HT-29 (cell line): ENCODE data around the gene HOXC13. TPM values are rescaled to one million over a fixed set of nuclear protein-coding genes. Genes with fewer than 3 reads are reported as not detected.
A peak's percentile ranks its signal among the peaks of the same experiment; 100 is the strongest.

Experiments
- DNase-seq: peaks from one replicate; pipeline ENCODE4 v3.0.0-alpha.2; 2015; ENCODE audit warnings: low spot score
- small RNA-seq: library from RNA; depleted of rRNA; stranded (forward); fragments of <200 nt; gene quantifications from one replicate; pipeline ENCODE3, GENCODE V24; 2014
- total RNA-seq: library from RNA; depleted of rRNA; stranded (reverse); fragments of >200 nt; shearing (Covaris generic); gene quantifications from 2 replicates; pipeline ENCODE4 v1.2.3, GENCODE V29; 2014; rRNA removed

Gene HOXC13
- total RNA-seq, 1 experiment from 2014 or later, result 1.3 TPM

DNA sequence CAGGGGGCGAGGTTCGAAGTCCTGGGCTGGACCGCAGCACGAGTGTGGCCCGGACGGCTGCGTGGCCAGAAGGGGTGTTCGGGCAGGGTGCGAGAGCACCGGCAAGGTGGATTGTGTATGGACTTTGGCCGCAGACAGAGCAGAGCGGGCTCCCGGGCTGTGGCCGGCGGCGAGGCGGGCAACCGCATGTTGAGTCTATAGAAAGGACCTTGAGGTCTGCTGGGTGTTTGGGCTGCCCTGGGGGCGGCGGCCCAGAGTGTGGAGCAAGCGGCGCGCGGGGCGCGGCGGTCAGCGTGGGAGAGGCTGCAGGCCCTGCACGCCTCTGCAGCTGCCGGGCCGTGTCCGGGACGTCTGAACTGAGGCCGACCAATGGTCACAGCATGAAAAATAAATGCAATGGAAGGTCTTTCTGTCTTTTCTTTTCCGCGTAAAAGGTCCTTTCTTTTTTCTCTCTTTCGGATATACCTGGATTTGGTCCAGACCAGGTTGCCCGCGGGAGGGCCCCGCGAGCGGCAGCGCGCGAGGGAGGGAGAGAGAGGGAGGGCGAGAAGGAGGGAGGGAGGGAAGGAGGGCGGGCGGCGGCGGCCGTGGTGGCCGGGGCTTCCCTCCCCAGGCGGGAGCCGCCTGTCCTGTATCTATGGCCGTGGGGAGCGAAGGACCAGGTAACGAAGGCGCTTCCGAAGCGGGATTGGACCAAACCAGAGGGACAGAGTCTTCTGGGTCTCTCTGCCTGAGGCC is 55.8 kb downstream of the HOXC13 start:
- DNase-seq, result no peak

- no peak for DNase-seq
Measured at GRCh38 chr12:53995002-53995377, 56.4 kb downstream of the HOXC13 start.

DNA sequence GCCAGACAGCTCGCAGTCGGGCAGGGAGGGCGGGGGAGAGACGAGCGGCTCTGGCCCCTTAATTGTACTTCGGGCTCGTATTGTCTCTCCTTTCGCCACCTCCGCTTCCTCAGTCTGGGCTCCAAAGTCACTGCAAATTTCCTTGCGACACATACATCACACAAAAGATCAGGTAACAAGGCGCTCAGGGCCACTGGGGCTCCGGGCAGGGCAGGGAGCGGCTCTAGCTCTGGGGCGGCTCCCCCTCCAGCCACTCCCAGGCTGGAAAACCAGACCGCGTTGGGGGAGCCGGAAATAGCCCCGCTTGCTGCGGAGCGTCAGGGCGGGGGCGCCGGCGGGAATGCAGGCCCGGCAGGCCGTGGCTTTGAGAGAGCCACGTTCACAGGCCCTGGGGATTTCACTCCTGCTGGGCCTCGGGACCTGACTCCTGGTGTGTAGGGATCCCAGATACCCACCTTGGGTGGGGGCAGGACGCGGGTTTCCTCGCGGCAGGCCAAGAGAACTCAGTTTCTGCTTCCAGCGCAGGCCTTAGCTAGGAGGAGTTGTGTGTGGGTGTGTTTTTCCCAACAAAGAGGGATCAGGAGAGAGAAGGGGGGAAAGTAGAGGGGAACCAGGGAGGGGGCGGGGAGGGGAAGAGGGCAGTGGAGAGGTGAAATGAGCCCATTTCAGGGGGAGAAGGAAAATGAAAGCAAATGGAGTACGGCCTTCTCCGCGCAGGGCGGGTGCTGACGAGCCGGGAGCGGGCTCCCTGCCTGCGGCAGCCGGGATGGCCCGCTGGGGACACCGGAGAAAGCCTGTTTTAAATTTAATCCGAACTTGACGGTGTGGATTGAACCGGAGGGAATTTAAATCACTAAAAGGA is 57.0 kb downstream of the HOXC13 start:
- peak; percentile 83 for DNase-seq

Small RNAs within 50 kb of the gene (small RNA-seq; reads per million reads assigned to genes)
- gene AC012531.3 (not detected), gene AC012531.4 (not detected), gene MIR196A2 (2.9 reads per million, percentile 74 among the genes with 10 or more reads in this experiment), gene RF01905 (not detected), gene RF01906 (not detected)

Other genes with a start within 250 kb of the HOXC13 start
- gene CALCOCO1, start 211.4 kb upstream of the HOXC13 start, total RNA-seq, result 39.9 and 64.4 TPM in 2 replicates
- not detected in 2 replicates for gene CISTR, start 186.9 kb upstream of the HOXC13 start, total RNA-seq
- 0.05 TPM in 1 of 2 replicates, not detected in the other for gene HOXC12, start 16.1 kb downstream of the HOXC13 start, total RNA-seq
- not detected in 2 replicates for gene HOXC11, start 34.3 kb downstream of the HOXC13 start, total RNA-seq
- 5.6 and 6.8 TPM in 2 replicates for gene HOTAIR, start 36.1 kb downstream of the HOXC13 start, total RNA-seq
- gene HOXC10, start 46.3 kb downstream of the HOXC13 start, total RNA-seq, result 1.7 TPM in 1 of 2 replicates, not detected in the other
- gene HOXC9, start 61.3 kb downstream of the HOXC13 start, total RNA-seq, result 0.23 and 0.76 TPM in 2 replicates
- gene HOXC8, start 70.2 kb downstream of the HOXC13 start, total RNA-seq, result 0.10 and 0.23 TPM in 2 replicates
- 1.4 and 1.6 TPM in 2 replicates for gene HOXC6, start 89.6 kb downstream of the HOXC13 start, total RNA-seq
- gene HOXC5, start 94.2 kb downstream of the HOXC13 start, total RNA-seq, result 0.41 and 0.81 TPM in 2 replicates
- gene HOXC4, start 115.0 kb downstream of the HOXC13 start, total RNA-seq, result 4.0 and 6.8 TPM in 2 replicates